RPMI7951 (cell line): ENCODE results near the gene CCND3. TPM values are rescaled to one million over a fixed set of nuclear protein-coding genes. Genes with fewer than 3 reads are reported as not detected.
A peak's percentile ranks its signal among the peaks of the same experiment; 100 is the strongest.
"Not testable (repeated sequence)": the region's sequence is repeated elsewhere in the genome, so short reads cannot be mapped to it uniquely, and the experiment has no call there.

ENCODE experiments used
- DNase-seq: peaks from one replicate; pipeline ENCODE4 v3.0.0-alpha.2; 2012; ENCODE audit warnings: low read depth
- total RNA-seq: library from RNA; depleted of rRNA; stranded (reverse); fragments of >200 nt; shearing (Covaris generic); gene quantifications from 2 replicates; pipeline ENCODE4 v1.2.3, GENCODE V29; 2014

The CCND3 gene
- total RNA-seq, 1 experiment from 2014 or later = 47.7 TPM

GRCh38 chr6:41947581-41948220 is 6.1 kb upstream of the CCND3 start:
- DNase-seq = no peak

GRCh38 chr6:41943456-41943855 is 1.8 kb upstream of the CCND3 start:
- no peak for DNase-seq

GRCh38 chr6:41942882-41943281 is 1.3 kb upstream of the CCND3 start:
- DNase-seq = not testable (repeated sequence)

GRCh38 chr6:41942067-41942851 is 651 bp upstream of the CCND3 start:
- DNase-seq = no peak

GRCh38 chr6:41940759-41941279 is 789 bp downstream of the CCND3 start:
- peak; percentile 36 for DNase-seq

- DNase-seq = peak; percentile 32
Measured at GRCh38 chr6:41939848-41940758, 1.5 kb downstream of the CCND3 start.

GRCh38 chr6:41939176-41939847 is 2.3 kb downstream of the CCND3 start:
- peak; percentile 65 for DNase-seq

GRCh38 chr6:41938590-41939175 is 2.9 kb downstream of the CCND3 start:
- DNase-seq = no peak

- no peak for DNase-seq
Measured at GRCh38 chr6:41937861-41938574, 3.6 kb downstream of the CCND3 start.

GRCh38 chr6:41937472-41937860 is 4.1 kb downstream of the CCND3 start:
- no peak for DNase-seq

GRCh38 chr6:41936073-41936837 is 5.4 kb downstream of the CCND3 start:
- DNase-seq = peak; percentile 95

GRCh38 chr6:41935685-41936072 is 5.9 kb downstream of the CCND3 start:
- DNase-seq = no peak

GRCh38 chr6:41935193-41935574 is 6.4 kb downstream of the CCND3 start:
- DNase-seq = no peak

GRCh38 chr6:41934278-41935192 is 7.1 kb downstream of the CCND3 start:
- DNase-seq = no peak

GRCh38 chr6:41932378-41932777 is 9.2 kb downstream of the CCND3 start:
- DNase-seq = no peak

GRCh38 chr6:41931792-41932191 is 9.8 kb downstream of the CCND3 start:
- DNase-seq = no peak

GRCh38 chr6:41929924-41930323 is 11.7 kb downstream of the CCND3 start:
- no peak for DNase-seq

GRCh38 chr6:41927253-41927652 is 14.4 kb downstream of the CCND3 start:
- DNase-seq = no peak

- no peak for DNase-seq
Measured at GRCh38 chr6:41922154-41922553, 19.5 kb downstream of the CCND3 start.
